ENCODE data around the gene ELL3. TPM values are rescaled to one million over a fixed set of nuclear protein-coding genes. Genes with fewer than 3 reads are reported as not detected.
"Not testable (repeated sequence)": the region's sequence is repeated elsewhere in the genome, so short reads cannot be mapped to it uniquely, and the experiment has no call there.

Gene ELL3
- total RNA-seq, 1 experiment from 2014 or later = 2.2 TPM

DNA sequence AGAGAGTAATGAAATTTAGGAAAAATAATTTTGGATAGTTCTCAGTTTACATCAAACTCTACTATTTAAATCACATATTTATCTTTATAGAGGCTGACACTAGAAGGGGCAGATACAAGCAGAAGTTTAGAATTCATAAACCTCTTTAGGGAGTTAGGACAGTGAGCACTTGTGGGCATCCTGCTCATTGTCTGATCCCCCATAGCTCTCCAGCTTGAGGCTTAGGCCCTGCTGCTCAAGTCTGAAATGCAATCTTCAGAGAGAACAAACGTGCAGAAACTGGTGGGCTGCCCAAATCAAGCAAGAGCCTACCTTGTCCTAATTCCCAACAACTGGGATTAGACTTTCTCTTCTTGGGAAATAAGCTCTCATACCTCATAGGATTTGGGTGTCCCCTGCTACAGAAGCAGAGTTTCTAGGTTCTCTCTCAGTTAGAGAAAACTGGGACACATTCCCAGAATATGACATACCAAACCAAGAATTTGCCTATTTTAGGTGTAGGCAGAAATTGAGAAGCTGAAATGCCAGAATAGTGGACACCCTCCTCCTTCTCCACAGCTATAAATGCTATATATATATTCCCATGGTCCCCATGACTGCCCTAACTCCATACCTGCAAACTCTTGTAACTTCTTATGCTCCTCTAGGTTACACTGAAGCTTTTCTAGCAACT lies 48.6 kb downstream of the ELL3 start:
- not testable (repeated sequence) for DNase-seq (ENCODE audit: low read depth)

DNA sequence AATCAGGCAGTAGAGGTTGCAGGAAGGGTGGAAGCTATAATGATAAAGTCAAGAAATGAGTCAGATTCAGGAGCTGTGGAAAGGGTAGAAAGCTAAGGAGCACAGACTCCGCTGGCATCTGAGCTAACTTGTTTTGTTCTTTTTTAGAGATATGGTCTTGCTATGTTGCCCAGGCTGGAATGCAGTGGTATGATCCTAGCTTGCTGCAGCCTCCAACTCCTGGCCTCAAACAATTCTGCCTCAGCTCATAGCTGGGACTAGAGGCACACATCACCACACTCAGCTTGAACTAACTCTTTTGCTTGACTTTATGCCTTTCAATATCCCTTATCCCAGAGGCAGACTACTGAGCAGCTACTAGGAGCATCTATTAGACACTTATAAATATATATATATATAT lies 50.5 kb downstream of the ELL3 start:
- not testable (repeated sequence) for DNase-seq (ENCODE audit: low read depth)

- DNase-seq (ENCODE audit: low read depth) = no peak
Observed at GRCh38 chr15:43723151-43723550, 53.6 kb downstream of the ELL3 start.

Small RNA genes lying within 50 kb of the gene (small RNA-seq; reads per million reads assigned to genes)
- not detected for gene MIR1282
- not detected for gene RNU6-354P

Other genes starting within 250 kb of the ELL3 start
- gene PPIP5K1, start 186.8 kb downstream of the ELL3 start, total RNA-seq (2014; rRNA removed; shearing (Covaris generic)) = 4.1 and 6.7 TPM in 2 replicates
- gene CKMT1B, start 182.9 kb downstream of the ELL3 start, total RNA-seq (2014; rRNA removed; shearing (Covaris generic)) = 0.20 and 0.27 TPM in 2 replicates
- not detected in 2 replicates for gene STRC, start 158.2 kb downstream of the ELL3 start, total RNA-seq (2014; rRNA removed; shearing (Covaris generic))
- gene CATSPER2, start 128.1 kb downstream of the ELL3 start, total RNA-seq (2014; rRNA removed; shearing (Covaris generic)) = 0.03 and 0.57 TPM in 2 replicates
- gene CKMT1A, start 83.1 kb downstream of the ELL3 start, total RNA-seq (2014; rRNA removed; shearing (Covaris generic)) = 0.26 TPM in 1 of 2 replicates, not detected in the other
- 113 and 216 TPM in 2 replicates for gene PDIA3, start 30.5 kb downstream of the ELL3 start, total RNA-seq (2014; rRNA removed; shearing (Covaris generic))
- 319 and 346 TPM in 2 replicates for gene SERF2, start 15.4 kb upstream of the ELL3 start, total RNA-seq (2014; rRNA removed; shearing (Covaris generic))
- gene SERINC4, start 23.3 kb upstream of the ELL3 start, total RNA-seq (2014; rRNA removed; shearing (Covaris generic)) = 0.13 and 0.18 TPM in 2 replicates
- 19.6 and 26.9 TPM in 2 replicates for gene HYPK, start 23.6 kb upstream of the ELL3 start, total RNA-seq (2014; rRNA removed; shearing (Covaris generic))
- 21.7 and 23.8 TPM in 2 replicates for gene MFAP1, start 47.7 kb upstream of the ELL3 start, total RNA-seq (2014; rRNA removed; shearing (Covaris generic))
- gene WDR76, start 50.0 kb upstream of the ELL3 start, total RNA-seq (2014; rRNA removed; shearing (Covaris generic)) = 15.1 and 19.6 TPM in 2 replicates